ENCODE data around the gene TEX2.
"Not testable (repeated sequence)": the region's sequence is repeated elsewhere in the genome, so short reads cannot be mapped to it uniquely, and the experiment has no call there.

Gene TEX2

GRCh38 chr17:64262198-64262999 lies 661 bp downstream of the TEX2 start:
- no peak for DNase-seq

- no peak for DNase-seq
These were observed 1.5 kb downstream of the TEX2 start for GRCh38 chr17:64261417-64262145.

- no peak for DNase-seq
These were observed 2.2 kb downstream of the TEX2 start for GRCh38 chr17:64260886-64261285.

GRCh38 chr17:64259922-64260321 lies 3.1 kb downstream of the TEX2 start:
- DNase-seq, result no peak

DNA sequence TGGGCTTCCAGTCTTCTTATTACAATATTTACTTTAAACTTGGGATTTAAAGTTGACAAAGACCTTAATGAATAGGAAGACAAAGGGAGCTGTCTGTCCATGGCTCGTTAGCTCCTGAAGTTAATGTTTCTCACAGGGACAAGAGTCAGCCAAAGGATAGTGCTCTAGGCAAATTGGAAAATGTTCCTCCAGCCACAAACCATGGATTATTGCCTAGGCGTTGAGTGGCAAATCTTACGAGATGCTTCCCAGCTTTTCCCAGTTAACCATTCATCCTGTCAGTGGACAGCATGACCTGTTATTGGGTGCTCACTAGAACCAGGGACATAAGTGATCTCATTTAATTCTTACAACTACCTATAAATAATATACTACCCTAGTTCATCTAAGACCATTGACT lies 3.6 kb downstream of the TEX2 start:
- DNase-seq, result no peak

DNA sequence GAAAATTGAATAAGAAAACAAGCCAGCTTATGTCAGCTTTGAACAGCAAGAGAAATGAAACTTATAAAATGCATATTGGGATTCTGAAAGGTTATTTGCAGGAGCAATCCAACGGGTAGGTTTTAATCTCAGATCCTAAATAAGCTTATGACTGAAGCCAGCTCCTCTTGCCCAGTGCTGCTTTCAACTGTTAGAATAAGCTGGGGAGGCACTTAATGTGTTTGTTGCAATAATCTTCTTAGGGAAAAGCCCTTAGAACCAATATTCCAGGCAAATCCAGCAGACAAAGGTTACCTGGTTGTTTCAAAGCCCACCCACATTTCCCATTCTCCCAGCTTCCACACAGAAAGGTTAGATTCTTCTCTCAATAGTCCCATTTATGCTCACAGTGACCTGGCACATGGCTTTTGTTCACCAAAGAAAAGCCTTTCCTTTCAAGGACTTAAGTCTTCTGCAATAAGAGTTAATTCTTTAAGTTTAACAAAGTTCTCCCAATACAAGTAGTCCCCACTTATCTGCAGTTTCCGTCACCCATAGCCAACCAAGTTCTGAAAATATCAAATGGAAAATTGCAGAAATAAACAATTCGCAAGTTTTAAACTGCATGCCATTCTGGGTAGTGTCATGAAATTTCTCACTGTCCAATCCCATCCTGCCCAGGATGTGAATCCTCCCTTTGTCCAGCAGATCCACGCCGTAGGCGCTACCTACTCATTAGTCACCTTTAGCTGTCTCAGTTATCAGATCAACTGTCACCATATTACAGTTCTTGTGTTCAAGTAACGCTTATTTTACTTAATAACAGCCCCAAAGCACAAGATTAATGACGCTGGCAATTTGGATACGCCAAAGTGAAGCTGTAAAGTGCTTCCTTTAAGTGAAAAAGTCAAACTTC lies 5.9 kb downstream of the TEX2 start:
- DNase-seq, result no peak

DNA sequence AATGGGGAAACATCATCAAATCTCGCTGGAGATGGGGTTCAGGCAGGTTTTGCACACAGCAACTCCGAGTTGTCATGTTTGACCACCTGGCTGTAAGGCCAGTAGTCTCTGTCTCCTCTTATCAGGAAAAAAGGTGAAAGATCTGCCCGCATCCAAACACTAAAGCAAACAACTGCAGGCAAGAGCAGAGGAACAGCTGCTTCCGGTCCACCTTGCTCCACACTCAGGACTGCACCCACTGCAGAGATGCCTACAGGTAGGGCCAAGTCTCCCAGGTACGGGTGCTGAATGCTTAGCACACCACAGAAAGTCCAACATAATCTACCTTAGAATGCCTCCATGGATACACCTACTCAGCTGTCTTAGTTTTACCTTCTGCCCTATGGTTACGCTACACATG lies 7.3 kb downstream of the TEX2 start:
- no peak for DNase-seq

DNA sequence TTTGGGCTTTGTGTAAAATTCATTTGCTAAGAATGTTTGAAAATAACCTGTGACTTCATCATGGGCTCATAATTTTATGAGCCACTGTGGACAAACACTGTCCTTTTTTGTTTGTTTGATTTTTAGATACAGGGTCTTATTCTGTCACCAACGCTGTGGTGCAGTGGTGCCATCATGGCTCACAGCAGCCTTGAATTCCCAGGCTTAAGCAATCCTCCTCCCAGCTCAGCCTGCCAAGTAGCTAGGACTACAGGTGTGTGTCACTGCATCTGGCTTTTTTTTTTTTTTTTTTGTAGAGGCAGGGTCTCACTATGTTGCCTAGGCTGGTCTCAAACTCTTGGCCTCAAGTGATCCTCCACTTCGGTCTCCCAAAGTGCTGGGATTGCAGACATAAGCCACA lies 8.3 kb downstream of the TEX2 start:
- DNase-seq, result no peak

DNA sequence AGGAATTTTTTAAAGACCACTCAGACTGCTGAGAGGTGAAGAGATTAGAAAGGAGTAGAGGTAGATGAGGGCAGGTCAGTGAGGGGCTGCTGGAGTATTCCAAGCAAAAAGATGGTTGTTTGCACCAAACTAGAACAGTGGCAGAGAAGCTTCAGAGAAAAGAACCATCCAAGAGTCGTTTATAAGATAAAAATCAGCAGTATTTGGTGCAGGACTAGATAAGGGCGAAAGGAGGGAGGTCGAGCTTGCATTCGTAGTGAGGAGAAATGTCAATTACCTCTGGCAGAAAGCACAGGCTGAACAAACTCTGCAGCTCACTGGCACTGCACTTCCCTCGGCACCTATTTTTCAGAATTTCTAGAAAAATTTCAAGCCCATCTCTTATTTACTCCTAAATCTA lies 9.6 kb downstream of the TEX2 start:
- no peak for DNase-seq

DNA sequence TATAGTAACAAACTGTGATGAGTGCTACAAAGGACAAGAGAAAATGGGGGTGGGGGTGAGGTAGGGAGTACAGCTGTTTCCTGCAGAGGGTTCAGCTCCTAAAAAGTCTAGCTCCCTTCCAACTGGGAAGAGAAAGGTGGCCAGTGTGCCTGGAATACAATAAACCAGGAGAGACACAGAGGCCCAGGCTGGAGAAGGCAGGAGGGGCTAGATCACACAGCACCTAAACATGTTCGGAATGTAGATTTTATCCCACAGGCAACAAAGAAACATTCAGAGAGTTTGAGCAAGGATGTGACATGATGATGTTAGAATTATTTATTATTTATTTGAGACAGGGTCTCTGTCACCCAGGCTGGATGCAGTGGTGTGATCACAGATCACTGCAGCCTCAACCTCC lies 10.2 kb downstream of the TEX2 start:
- no peak for DNase-seq

GRCh38 chr17:64250233-64250835 lies 12.7 kb downstream of the TEX2 start:
- DNase-seq, result no peak

DNA sequence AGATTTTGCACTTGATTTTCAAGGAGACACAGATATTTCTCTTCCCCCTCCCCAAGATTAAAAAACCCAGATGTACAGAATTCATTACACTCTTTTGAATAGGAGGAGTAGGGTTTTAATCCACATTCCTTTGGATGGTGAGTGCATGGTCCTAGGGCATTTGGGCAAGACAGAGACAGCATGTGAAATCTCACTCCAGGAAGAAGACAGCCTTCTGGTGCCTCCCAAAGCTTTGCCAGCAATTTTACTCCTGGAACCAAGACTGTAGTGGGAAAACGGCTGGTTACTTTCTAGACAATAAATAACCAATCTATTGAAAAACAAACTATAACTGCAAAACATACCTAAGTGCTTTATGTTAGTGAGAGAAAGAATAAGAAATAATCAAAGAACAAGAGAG lies 15.2 kb downstream of the TEX2 start:
- no peak for DNase-seq

- no peak for DNase-seq
These were observed 17.6 kb downstream of the TEX2 start for GRCh38 chr17:64245218-64246145.

GRCh38 chr17:64244165-64244564 lies 18.9 kb downstream of the TEX2 start:
- no peak for DNase-seq

GRCh38 chr17:64243340-64243739 lies 19.7 kb downstream of the TEX2 start:
- no peak for DNase-seq

DNA sequence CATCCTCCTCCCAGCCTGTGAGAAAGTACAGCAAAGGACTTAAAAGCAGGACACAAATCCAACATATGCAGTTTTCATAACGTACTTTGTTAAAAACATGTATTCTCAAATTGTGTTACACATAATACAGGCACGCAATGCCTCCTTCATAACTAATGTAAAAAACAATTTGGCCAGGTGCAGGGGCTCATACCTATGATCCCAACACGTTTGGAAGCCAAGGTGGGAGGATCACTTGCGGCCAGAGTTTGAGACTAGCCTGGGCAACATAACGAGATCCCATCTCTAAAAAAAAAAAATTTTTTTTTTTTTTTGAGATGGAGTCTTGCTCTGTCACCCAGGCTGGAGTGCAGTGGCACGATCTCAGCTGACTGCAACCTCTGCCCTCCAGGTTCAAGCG lies 20.4 kb downstream of the TEX2 start:
- no peak for DNase-seq

GRCh38 chr17:64240741-64241347 lies 22.2 kb downstream of the TEX2 start:
- peak; percentile 13 for DNase-seq

- DNase-seq, result no peak
These were observed 22.8 kb downstream of the TEX2 start for GRCh38 chr17:64240261-64240740.

- DNase-seq, result not testable (repeated sequence)
These were observed 24.6 kb downstream of the TEX2 start for GRCh38 chr17:64238449-64238848.

DNA sequence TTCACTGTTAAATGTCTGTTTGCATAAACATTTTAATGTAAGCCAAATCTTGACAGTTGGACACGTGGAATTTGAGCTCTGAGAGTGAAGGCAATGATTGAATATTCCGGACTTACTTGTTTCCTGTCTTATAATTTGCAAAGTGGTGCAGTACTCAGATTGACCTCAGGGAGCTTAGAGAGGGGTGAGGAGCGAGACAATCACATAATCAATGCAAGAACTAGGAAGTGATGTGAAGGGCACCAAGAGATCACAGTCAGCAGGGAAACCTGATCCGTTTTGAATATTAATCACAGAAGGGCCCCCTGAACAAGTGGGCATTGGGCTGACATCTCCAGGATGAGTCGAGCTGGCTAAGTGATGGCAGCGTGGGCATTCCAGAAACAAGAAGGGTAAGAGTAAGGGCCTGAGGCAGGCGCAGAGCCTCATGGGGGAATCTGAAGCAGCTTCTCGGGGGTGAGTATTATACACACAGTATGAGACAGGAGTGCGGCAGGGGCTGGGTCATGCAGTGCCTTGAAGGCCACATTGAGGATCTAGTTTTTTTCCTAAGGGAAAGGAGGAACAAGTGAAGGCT lies 26.1 kb downstream of the TEX2 start:
- DNase-seq, result peak; percentile 14

- DNase-seq, result no peak
These were observed 28.1 kb downstream of the TEX2 start for GRCh38 chr17:64234961-64235360.
